SH-SY5Y (cell line): ENCODE measurements around the gene CSRNP2.

Experiments used
- GATA2 ChIP-seq: IDR thresholded peaks from 2 replicates; pipeline ENCODE4 v1.6.1; 2011; ENCODE audit warnings: mild to moderate bottlenecking, low read depth, low read length
- GATA3 ChIP-seq: IDR thresholded peaks from 2 replicates; pipeline ENCODE4 v1.6.1; 2011; ENCODE audit warnings: low read depth, mild to moderate bottlenecking, low read length, moderate library complexity

DNA sequence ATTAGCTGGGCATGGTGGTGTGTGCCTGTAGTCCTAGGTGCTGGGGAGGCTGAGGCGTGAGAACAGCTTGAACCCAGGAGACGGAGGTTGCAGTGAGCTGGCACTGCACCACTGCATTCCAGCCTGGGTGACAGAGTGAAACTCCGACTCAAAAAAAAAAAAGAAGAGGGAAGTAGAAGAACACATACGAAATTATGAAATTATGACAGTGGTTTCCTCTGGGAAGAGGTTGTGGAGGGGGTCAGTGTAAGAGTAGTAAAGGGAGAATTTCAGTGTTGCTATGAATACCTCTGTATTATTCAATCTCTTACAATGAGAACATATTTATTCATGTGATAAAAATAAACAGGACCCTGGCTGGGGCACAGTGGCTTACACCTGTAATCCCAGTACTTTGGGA lies 24.7 kb upstream of the CSRNP2 start:
- TF ChIP-seq GATA3 (no peak), GATA2 (no peak)
